HepG2 (cell line): ENCODE data around the gene CCDC167. TPM values are rescaled to one million over a fixed set of nuclear protein-coding genes. Genes with fewer than 3 reads are reported as not detected.

Source experiments
- ATAC-seq: fragments of 200-7000 bp; cut with Tn5 transposase; 3 replicates; pipeline ENCODE4 v1.9.1; 2020; ENCODE audit warnings: mild to moderate bottlenecking, moderate library complexity
- BruUV-seq: library from RNA; stranded (reverse); fragments of 400-500 nt; replicated peaks from 2 replicates; lab custom pipeline; 2021; lab: Mats Ljungman, UMichigan
- CTCF ChIA-PET: fragments of 300-600 bp; formaldehyde crosslinking; extraction: SDS; loops from one replicate; lab custom pipeline; 2021; ENCODE audit warnings: low total read pairs, inconsistent platforms, low intra/inter-chr PET ratio; lab: Yijun Ruan, JAX
- POLR2A ChIA-PET: fragments of 350-600 bp; sonication (Branson Sonifier 250); formaldehyde crosslinking; loops from one replicate; lab custom pipeline; 2020; ENCODE audit warnings: antibody characterized with exemption, inconsistent platforms; lab: Yijun Ruan, JAX
- DNase-seq: peaks from one replicate; pipeline ENCODE4 v3.0.0-alpha.2; 2015; ENCODE audit warnings: low spot score
- FAIRE-seq: peaks from 3 replicates; lab custom pipeline; 2011; peaks lifted over from hg19 to GRCh38; lab: Jason Lieb, UNC
- H2AFZ ChIP-seq: one replicate; pipeline ENCODE4 v1.6.1; 2011; ENCODE audit warnings: low read length, inconsistent platforms
- H3K27ac ChIP-seq: fragments of 300-600 bp; 3 replicates; pipeline ENCODE4 v1.8.0; 2011; ENCODE audit warnings: mixed run types, mild to moderate bottlenecking, mixed read lengths, low read length, inconsistent platforms; ENCODE audit not compliant: insufficient read depth; ENCODE audit errors: extremely low read length
- H3K27me3 ChIP-seq, 2 experiments: fragments of 200-600 bp in 1 of 2; 2 replicates in 1 of 2; 3 replicates in 1 of 2; pipeline versions ENCODE4 v1.6.0 to v1.8.0; 2011; ENCODE audit warnings: low read length in 2 of 2, mild to moderate bottlenecking in 2 of 2, moderate library complexity in 2 of 2, inconsistent platforms in 1 of 2; ENCODE audit not compliant: insufficient read depth in 2 of 2, control insufficient read depth in 1 of 2
- H3K36me3 ChIP-seq, 2 experiments: fragments of 200-600 bp in 1 of 2; replicated peaks in 1 of 2; 2 replicates in 1 of 2; 3 replicates in 1 of 2; pipeline versions ENCODE4 v1.5.1 to v1.8.0; 2011; ENCODE audit warnings: low read length in 2 of 2, inconsistent platforms in 1 of 2; ENCODE audit not compliant: insufficient read depth in 2 of 2, control insufficient read depth in 1 of 2
- H3K4me1 ChIP-seq: 2 replicates; pipeline ENCODE4 v1.5.1; 2012; ENCODE audit warnings: low read length, inconsistent platforms; ENCODE audit not compliant: insufficient read depth
- H3K4me2 ChIP-seq: 2 replicates; pipeline ENCODE4 v1.6.0; 2011; ENCODE audit warnings: low read depth, low read length, inconsistent platforms
- H3K4me3 ChIP-seq, 3 experiments: fragments of 200-600 bp in 1 of 3; sonication (generic), shearing (Covaris generic) in 1 of 3; replicated peaks in 1 of 3; 2 replicates each; pipeline ENCODE4 v1.5.1; 2011 to 2016; ENCODE audit warnings: low read length in 3 of 3, inconsistent platforms in 2 of 3, low read depth in 2 of 3, mild to moderate bottlenecking in 2 of 3, control low read depth in 1 of 3, mixed read lengths in 1 of 3; ENCODE audit not compliant: insufficient read depth in 1 of 3
- H3K79me2 ChIP-seq: one replicate; pipeline ENCODE4 v1.6.1; 2011; ENCODE audit warnings: low read length, inconsistent platforms; ENCODE audit not compliant: insufficient read depth
- H3K9ac ChIP-seq: 2 replicates; pipeline ENCODE4 v1.6.0; 2011; ENCODE audit warnings: mild to moderate bottlenecking, low read depth, low read length, inconsistent platforms; ENCODE audit not compliant: insufficient read depth
- H3K9me3 ChIP-seq: 2 replicates; pipeline ENCODE4 v1.5.1; 2012; ENCODE audit warnings: mild to moderate bottlenecking, low read length
- H4K20me1 ChIP-seq: 2 replicates; pipeline ENCODE4 v1.6.0; 2011; ENCODE audit warnings: inconsistent platforms, mild to moderate bottlenecking, low read length, moderate library complexity; ENCODE audit not compliant: insufficient read depth
- CCAR2 ChIP-seq: fragments of 200-400 bp; formaldehyde crosslinking; optimal IDR thresholded peaks from 2 replicates; pipeline ENCODE3; 2018; ENCODE audit warnings: low read depth, mild to moderate bottlenecking, low read length, moderate library complexity
- IRF1 ChIP-seq: sonication (generic); formaldehyde crosslinking; IDR thresholded peaks from 2 replicates; pipeline ENCODE4 v1.4.0; 2020; ENCODE audit warnings: low read depth, mild to moderate bottlenecking, missing genetic modification reagents
- ISX ChIP-seq: sonication (generic); formaldehyde crosslinking; conservative IDR thresholded peaks from 2 replicates; pipeline ENCODE4 v1.5.0; 2020; ENCODE audit warnings: missing genetic modification reagents
- KDM2A ChIP-seq: sonication (generic); formaldehyde crosslinking; IDR thresholded peaks from 2 replicates; pipeline ENCODE4 v1.4.0; 2020; ENCODE audit warnings: low read depth, missing genetic modification reagents, borderline replicate concordance
- RAD21 ChIP-seq: fragments of 450-650 bp; formaldehyde crosslinking; IDR thresholded peaks from 2 replicates; pipeline ENCODE4 v1.5.0; 2020; ENCODE audit warnings: mild to moderate bottlenecking
- SMC3 ChIP-seq: IDR thresholded peaks from 2 replicates; pipeline ENCODE4 v1.6.1; 2011; ENCODE audit warnings: low read length, improper control_type of control experiment
- STAG1 ChIP-seq: sonication (generic); formaldehyde crosslinking; IDR thresholded peaks from 2 replicates; pipeline ENCODE4 v1.4.0; 2020; ENCODE audit warnings: missing genetic modification reagents
- ZNF136 ChIP-seq: sonication (generic); formaldehyde crosslinking; IDR thresholded peaks from 2 replicates; pipeline ENCODE4 v1.8.1; 2022; ENCODE audit warnings: low read depth, mild to moderate bottlenecking, moderate library complexity, missing genetic modification reagents
- WGBS: methylation state at CpG from one replicate; pipeline ENCODE4 v1.1.6; 2017; ENCODE audit warnings: low lambda C conversion rate; 5-methylcytosine and 5-hydroxymethylcytosine counted together
- in situ Hi-C: cut with HindIII; loops from 2 replicates; pipeline ENCODE4 v1.10.0; 2017; ENCODE audit warnings: low pct_unique_long_range_greater_than_20kb; ENCODE audit not compliant: extremely low pct_ligation_motif_present
- intact Hi-C: fragments of 100-400 bp; cut with micrococcal nuclease; formaldehyde crosslinking; loops from one replicate; pipeline ENCODE4 v1.10.0; 2022; ENCODE audit not compliant: unreplicated experiment
- polyA plus RNA-seq, 8 experiments: library from polyadenylated mRNA; depleted of rRNA in 3 of 8; stranded (reverse) in 7 of 8; unstranded in 1 of 8; fragments of >200 nt; fragmentation: Illumina TruSeq in 4 of 8; extraction: Trizol in 4 of 8; gene quantifications; 2 replicates each; pipeline versions ENCODE4 v1.2.1 to v1.2.3, GENCODE V29; 2011 to 2016; ENCODE audit warnings: low read depth in 4 of 8, missing spikeins in 1 of 8, mixed read lengths in 1 of 8; ENCODE audit not compliant: insufficient read depth in 1 of 8
- total RNA-seq, 5 experiments: library from RNA; depleted of rRNA; stranded (reverse); fragments of >200 nt; fragmentation: Illumina TruSeq; extraction: Trizol; gene quantifications; 2 replicates each; pipeline ENCODE4 v1.2.3, GENCODE V29; 2016; ENCODE audit warnings: low read depth in 1 of 5
- TF ChIP-seq, protein P1 (sequence below): sonication (generic); formaldehyde crosslinking; IDR thresholded peaks from 2 replicates; pipeline ENCODE4 v1.4.0; 2020; ENCODE audit warnings: missing genetic modification reagents
- TF ChIP-seq, protein P2 (sequence below): sonication (generic); formaldehyde crosslinking; IDR thresholded peaks from 2 replicates; pipeline ENCODE4 v1.4.0; 2020; ENCODE audit warnings: missing genetic modification reagents
- TF ChIP-seq, protein P3 (sequence below): sonication (generic); formaldehyde crosslinking; IDR thresholded peaks from 2 replicates; pipeline ENCODE4 v1.5.0; 2020; ENCODE audit warnings: mild to moderate bottlenecking, missing genetic modification reagents, moderate library complexity

CCDC167 gene
- total and polyA plus RNA-seq, 2 of the 13 experiments (the other 11 are each of a cell fraction or from before 2014, with no cell fraction given), result 48.4 to 66.8 TPM

- TF ChIP-seq, protein P1, sequence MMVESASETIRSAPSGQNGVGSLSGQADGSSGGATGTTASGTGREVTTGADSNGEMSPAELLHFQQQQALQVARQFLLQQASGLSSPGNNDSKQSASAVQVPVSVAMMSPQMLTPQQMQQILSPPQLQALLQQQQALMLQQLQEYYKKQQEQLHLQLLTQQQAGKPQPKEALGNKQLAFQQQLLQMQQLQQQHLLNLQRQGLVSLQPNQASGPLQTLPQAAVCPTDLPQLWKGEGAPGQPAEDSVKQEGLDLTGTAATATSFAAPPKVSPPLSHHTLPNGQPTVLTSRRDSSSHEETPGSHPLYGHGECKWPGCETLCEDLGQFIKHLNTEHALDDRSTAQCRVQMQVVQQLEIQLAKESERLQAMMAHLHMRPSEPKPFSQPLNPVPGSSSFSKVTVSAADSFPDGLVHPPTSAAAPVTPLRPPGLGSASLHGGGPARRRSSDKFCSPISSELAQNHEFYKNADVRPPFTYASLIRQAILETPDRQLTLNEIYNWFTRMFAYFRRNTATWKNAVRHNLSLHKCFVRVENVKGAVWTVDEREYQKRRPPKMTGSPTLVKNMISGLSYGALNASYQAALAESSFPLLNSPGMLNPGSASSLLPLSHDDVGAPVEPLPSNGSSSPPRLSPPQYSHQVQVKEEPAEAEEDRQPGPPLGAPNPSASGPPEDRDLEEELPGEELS, result no peak
- TF ChIP-seq ISX (CRISPR knock-in tag) (no peak), ZNF136 (CRISPR knock-in tag) (no peak)
- TF ChIP-seq, protein P2, sequence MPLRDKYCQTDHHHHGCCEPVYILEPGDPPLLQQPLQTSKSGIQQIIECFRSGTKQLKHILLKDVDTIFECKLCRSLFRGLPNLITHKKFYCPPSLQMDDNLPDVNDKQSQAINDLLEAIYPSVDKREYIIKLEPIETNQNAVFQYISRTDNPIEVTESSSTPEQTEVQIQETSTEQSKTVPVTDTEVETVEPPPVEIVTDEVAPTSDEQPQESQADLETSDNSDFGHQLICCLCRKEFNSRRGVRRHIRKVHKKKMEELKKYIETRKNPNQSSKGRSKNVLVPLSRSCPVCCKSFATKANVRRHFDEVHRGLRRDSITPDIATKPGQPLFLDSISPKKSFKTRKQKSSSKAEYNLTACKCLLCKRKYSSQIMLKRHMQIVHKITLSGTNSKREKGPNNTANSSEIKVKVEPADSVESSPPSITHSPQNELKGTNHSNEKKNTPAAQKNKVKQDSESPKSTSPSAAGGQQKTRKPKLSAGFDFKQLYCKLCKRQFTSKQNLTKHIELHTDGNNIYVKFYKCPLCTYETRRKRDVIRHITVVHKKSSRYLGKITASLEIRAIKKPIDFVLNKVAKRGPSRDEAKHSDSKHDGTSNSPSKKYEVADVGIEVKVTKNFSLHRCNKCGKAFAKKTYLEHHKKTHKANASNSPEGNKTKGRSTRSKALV, result no peak
Observed at GRCh38 chr6:37539171-37540028, 39.7 kb upstream of the CCDC167 start (continued).

DNA sequence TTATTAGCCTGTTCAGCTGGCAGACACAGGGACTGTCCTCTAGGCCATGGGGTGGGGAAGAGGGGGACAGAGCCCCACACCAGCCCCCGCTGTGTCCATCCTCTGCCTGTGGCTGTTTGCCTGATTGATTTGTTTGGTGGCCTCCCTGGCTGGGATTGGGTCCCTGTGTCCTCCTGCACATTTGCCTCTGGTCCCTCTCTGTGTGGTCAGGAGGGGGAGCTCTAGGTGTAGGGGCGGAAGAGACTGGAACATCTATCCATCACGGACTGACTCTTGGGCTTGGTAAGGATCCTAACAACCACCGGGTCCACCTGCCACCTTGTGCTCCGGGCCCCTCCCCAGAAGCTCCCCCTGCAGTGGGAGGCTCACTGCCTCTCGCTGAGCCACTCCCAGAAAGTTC lies 38.4 kb upstream of the CCDC167 start:
- Histone ChIP-seq H3K4me3 (no peak overlapping the region), H3K79me2 (no peaks in the 10 kb centered on the region), H3K9ac (no peak overlapping the region), H3K27me3 (peaks cover 1 to 59% of the 10 kb centered on the region in 2 experiments; a peak in 4 of 5 replicates), H3K27ac (no peak overlapping the region), H2AFZ (no peak overlapping the region), H3K9me3 (no peaks in the 10 kb centered on the region), H3K4me2 (no peak overlapping the region), H3K4me1 (no peaks in the 10 kb centered on the region), H3K36me3 (no peaks in the 10 kb centered on the region), H4K20me1 (no peaks in the 10 kb centered on the region)
- peak; percentile 66 for TF ChIP-seq STAG1
- TF ChIP-seq SMC3, result peak; percentile 51; the same call in 1 of the 2 replicates
- TF ChIP-seq KDM2A (CRISPR knock-in tag), result 0 out of 2 replicates have a peak, but pooled peaks have one; percentile 13
- TF ChIP-seq, protein P3, sequence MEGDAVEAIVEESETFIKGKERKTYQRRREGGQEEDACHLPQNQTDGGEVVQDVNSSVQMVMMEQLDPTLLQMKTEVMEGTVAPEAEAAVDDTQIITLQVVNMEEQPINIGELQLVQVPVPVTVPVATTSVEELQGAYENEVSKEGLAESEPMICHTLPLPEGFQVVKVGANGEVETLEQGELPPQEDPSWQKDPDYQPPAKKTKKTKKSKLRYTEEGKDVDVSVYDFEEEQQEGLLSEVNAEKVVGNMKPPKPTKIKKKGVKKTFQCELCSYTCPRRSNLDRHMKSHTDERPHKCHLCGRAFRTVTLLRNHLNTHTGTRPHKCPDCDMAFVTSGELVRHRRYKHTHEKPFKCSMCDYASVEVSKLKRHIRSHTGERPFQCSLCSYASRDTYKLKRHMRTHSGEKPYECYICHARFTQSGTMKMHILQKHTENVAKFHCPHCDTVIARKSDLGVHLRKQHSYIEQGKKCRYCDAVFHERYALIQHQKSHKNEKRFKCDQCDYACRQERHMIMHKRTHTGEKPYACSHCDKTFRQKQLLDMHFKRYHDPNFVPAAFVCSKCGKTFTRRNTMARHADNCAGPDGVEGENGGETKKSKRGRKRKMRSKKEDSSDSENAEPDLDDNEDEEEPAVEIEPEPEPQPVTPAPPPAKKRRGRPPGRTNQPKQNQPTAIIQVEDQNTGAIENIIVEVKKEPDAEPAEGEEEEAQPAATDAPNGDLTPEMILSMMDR (CRISPR knock-in tag), result peak; percentile 83
- TF ChIP-seq CCAR2, result no peak
- no peak for TF ChIP-seq IRF1 (CRISPR knock-in tag)
- TF ChIP-seq RAD21 (CRISPR knock-in tag), result peak; percentile 66
- intact Hi-C loops (loop anchor here (1.0 to 2.0 kb wide), 2 partner anchors 28 to 155 kb away; no protein-coding TSS in a partner anchor), in situ Hi-C loops (loop anchor here (5.0 kb wide), 1 partner anchor 154 kb away; no protein-coding TSS in a partner anchor)
- FAIRE-seq (peak; percentile 74), ATAC-seq (peak; percentile 90), DNase-seq (peak; percentile 39)
- POLR2A ChIA-PET, result no interaction called here
- CTCF ChIA-PET, result interaction anchor here (1.1 to 1.4 kb wide), 2 partner anchors 28 to 152 kb away, joined by 3 to 4 read pairs; no protein-coding TSS in a partner anchor
- 0% methylated on average over 2 of the region's 6 CpGs for WGBS
- no TSS peak for BruUV-seq
